ENCODE measurements around the gene PPP1R12A. TPM values are rescaled to one million over a fixed set of nuclear protein-coding genes. Genes with fewer than 3 reads are reported as not detected.

PPP1R12A gene
- total RNA-seq, 1 donor from 2014 or later = 109 TPM

- peaks cover 51% of the 10 kb centered on the region for H3K36me3 Mint-ChIP-seq (ENCODE audit: low read depth, unreplicated experiment)
Observed at GRCh38 chr12:79841878-79842265, 93.0 kb downstream of the PPP1R12A start.

GRCh38 chr12:79841248-79841877 lies 93.5 kb downstream of the PPP1R12A start:
- no peak for DNase-seq (ENCODE audit: low spot score)
- H3K9me3 Mint-ChIP-seq (ENCODE audit: unreplicated experiment) = peaks cover 20% of the 10 kb centered on the region
- H3K4me1 Mint-ChIP-seq (ENCODE audit: unreplicated experiment) = peaks cover 42% of the 10 kb centered on the region
- peaks cover 3% of the 10 kb centered on the region for H3K27me3 Mint-ChIP-seq (ENCODE audit: unreplicated experiment)
- peak overlapping the region; percentile 42 for H3K4me3 Mint-ChIP-seq (ENCODE audit: unreplicated experiment)
- no peak for TF ChIP-seq CTCF (IDR thresholded peaks at IDR 0.05; ENCODE audit: unreplicated experiment)
- peaks cover 51% of the 10 kb centered on the region for H3K36me3 Mint-ChIP-seq (ENCODE audit: low read depth, unreplicated experiment)
- peak overlapping the region; percentile 70 for H3K27ac Mint-ChIP-seq (ENCODE audit: unreplicated experiment)

More at GRCh38 chr12:79841878-79842265, 93.0 kb downstream of the PPP1R12A start:
- no peak for TF ChIP-seq CTCF (IDR thresholded peaks at IDR 0.05; ENCODE audit: unreplicated experiment)
- H3K4me1 Mint-ChIP-seq (ENCODE audit: unreplicated experiment) = peaks cover 45% of the 10 kb centered on the region
- no peak for DNase-seq (ENCODE audit: low spot score)
- H3K27me3 Mint-ChIP-seq (ENCODE audit: unreplicated experiment) = peaks cover 3% of the 10 kb centered on the region
- no peak overlapping the region for H3K4me3 Mint-ChIP-seq (ENCODE audit: unreplicated experiment)
- H3K27ac Mint-ChIP-seq (ENCODE audit: unreplicated experiment) = peak overlapping the region; percentile 81
- peaks cover 20% of the 10 kb centered on the region for H3K9me3 Mint-ChIP-seq (ENCODE audit: unreplicated experiment)

- Mint-ChIP-seq H3K27me3 (ENCODE audit: unreplicated experiment) (peaks cover 3% of the 10 kb centered on the region), H3K27ac (ENCODE audit: unreplicated experiment) (no peak overlapping the region), H3K9me3 (ENCODE audit: unreplicated experiment) (peaks cover 20% of the 10 kb centered on the region), H3K4me3 (ENCODE audit: unreplicated experiment) (peak overlapping the region; percentile 65), H3K4me1 (ENCODE audit: unreplicated experiment) (peaks cover 27% of the 10 kb centered on the region), H3K36me3 (ENCODE audit: low read depth, unreplicated experiment) (peaks cover 58% of the 10 kb centered on the region)
- TF ChIP-seq CTCF (IDR thresholded peaks at IDR 0.05; ENCODE audit: unreplicated experiment) = no peak
- DNase-seq (ENCODE audit: low spot score) = no peak
Observed at GRCh38 chr12:79838359-79838758, 96.5 kb downstream of the PPP1R12A start.

- Mint-ChIP-seq H3K36me3 (ENCODE audit: low read depth, unreplicated experiment) (peaks cover 52% of the 10 kb centered on the region), H3K27ac (ENCODE audit: unreplicated experiment) (no peak overlapping the region), H3K4me3 (ENCODE audit: unreplicated experiment) (peak overlapping the region; percentile 63), H3K27me3 (ENCODE audit: unreplicated experiment) (peaks cover 3% of the 10 kb centered on the region), H3K4me1 (ENCODE audit: unreplicated experiment) (peaks cover 21% of the 10 kb centered on the region), H3K9me3 (ENCODE audit: unreplicated experiment) (peaks cover 20% of the 10 kb centered on the region)
- TF ChIP-seq CTCF (IDR thresholded peaks at IDR 0.05; ENCODE audit: unreplicated experiment) = no peak
- no peak for DNase-seq (ENCODE audit: low spot score)
Observed at GRCh38 chr12:79837575-79837974, 97.3 kb downstream of the PPP1R12A start.

- no peak for DNase-seq (ENCODE audit: low spot score)
- Mint-ChIP-seq H3K4me1 (ENCODE audit: unreplicated experiment) (peaks cover 7% of the 10 kb centered on the region), H3K9me3 (ENCODE audit: unreplicated experiment) (peaks cover 17% of the 10 kb centered on the region), H3K27ac (ENCODE audit: unreplicated experiment) (no peak overlapping the region), H3K36me3 (ENCODE audit: low read depth, unreplicated experiment) (peaks cover 45% of the 10 kb centered on the region), H3K27me3 (ENCODE audit: unreplicated experiment) (no peaks in the 10 kb centered on the region), H3K4me3 (ENCODE audit: unreplicated experiment) (no peak overlapping the region)
- no peak for TF ChIP-seq CTCF (IDR thresholded peaks at IDR 0.05; ENCODE audit: unreplicated experiment)
Observed at GRCh38 chr12:79835377-79835843, 99.5 kb downstream of the PPP1R12A start.
